RWPE1 (cell line): Measurements from ENCODE around the gene ENOX1.

Experiments used
- CTCF ChIA-PET: fragments of 350-600 bp; sonication (Branson Sonifier 250); formaldehyde crosslinking; extraction: SDS; loops from one replicate; lab custom pipeline; 2021; lab: Yijun Ruan, JAX
- POLR2A ChIA-PET: fragments of 400-600 bp; formaldehyde crosslinking; extraction: SDS; loops from one replicate; lab custom pipeline; 2020; ENCODE audit warnings: antibody characterized with exemption; ENCODE audit not compliant: low non-redundant PET; lab: Yijun Ruan, JAX
- DNase-seq: peaks from one replicate; pipeline ENCODE4 v3.0.0; 2012; ENCODE audit warnings: low spot score
- H3K27ac ChIP-seq: fragments of 450-650 bp; 2 replicates; pipeline ENCODE4 v1.5.1; 2017
- TF ChIP-seq, protein P1 (sequence below): fragments of 450-650 bp; conservative IDR thresholded peaks from 2 replicates; pipeline ENCODE4 v1.5.1; 2017; ENCODE audit warnings: low read depth, mild to moderate bottlenecking

The ENOX1 gene

DNA sequence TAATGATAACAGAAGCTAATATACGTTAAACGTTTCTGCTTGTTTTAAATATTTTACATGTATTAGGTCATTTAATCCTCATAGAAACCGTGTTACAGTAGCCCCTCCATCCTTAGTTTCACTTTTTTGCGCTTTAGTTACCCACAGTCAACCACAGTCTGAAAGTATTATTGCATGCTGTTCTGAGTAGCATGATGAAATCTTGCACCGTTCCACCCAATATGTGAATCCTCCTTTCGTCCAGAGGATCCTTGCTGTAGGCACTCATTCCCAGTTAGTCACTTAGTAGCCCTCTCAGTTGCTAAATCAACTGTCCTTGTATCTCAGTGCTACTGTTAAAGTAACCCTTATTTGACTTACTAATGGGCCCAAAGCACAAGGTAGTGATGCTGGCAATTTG lies 257.8 kb downstream of the ENOX1 start:
- CTCF ChIA-PET: no interaction called here
- POLR2A ChIA-PET: no interaction called here
- no peak overlapping the region for H3K27ac ChIP-seq
- no peak for DNase-seq
- TF ChIP-seq, protein P1, sequence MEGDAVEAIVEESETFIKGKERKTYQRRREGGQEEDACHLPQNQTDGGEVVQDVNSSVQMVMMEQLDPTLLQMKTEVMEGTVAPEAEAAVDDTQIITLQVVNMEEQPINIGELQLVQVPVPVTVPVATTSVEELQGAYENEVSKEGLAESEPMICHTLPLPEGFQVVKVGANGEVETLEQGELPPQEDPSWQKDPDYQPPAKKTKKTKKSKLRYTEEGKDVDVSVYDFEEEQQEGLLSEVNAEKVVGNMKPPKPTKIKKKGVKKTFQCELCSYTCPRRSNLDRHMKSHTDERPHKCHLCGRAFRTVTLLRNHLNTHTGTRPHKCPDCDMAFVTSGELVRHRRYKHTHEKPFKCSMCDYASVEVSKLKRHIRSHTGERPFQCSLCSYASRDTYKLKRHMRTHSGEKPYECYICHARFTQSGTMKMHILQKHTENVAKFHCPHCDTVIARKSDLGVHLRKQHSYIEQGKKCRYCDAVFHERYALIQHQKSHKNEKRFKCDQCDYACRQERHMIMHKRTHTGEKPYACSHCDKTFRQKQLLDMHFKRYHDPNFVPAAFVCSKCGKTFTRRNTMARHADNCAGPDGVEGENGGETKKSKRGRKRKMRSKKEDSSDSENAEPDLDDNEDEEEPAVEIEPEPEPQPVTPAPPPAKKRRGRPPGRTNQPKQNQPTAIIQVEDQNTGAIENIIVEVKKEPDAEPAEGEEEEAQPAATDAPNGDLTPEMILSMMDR: no peak

DNA sequence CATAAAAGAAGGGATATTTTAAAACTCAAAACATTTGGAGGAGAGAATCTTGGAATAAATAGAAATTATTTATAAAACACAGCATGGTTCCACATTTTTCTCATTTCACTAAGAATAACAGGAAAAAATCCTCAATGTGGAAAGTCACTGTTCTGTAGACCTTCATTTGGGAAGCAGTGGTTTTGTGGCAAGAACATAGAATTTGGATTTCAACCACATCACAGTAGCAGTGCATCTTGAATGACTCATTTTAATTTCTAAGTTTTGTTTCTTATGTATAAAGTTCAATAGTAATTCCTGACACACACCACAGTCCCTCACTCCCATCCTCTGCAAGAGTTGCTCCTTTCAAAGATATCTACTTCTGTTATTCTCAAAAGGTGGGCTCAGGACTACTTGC lies 264.0 kb downstream of the ENOX1 start:
- H3K27ac ChIP-seq: no peak overlapping the region
- TF ChIP-seq, protein P1: no peak
- DNase-seq: no peak
- POLR2A ChIA-PET: no interaction called here
- CTCF ChIA-PET: interaction anchor here (0.5 kb wide), 1 partner anchor 62 kb away, joined by 4 read pairs; no protein-coding TSS in a partner anchor

DNA sequence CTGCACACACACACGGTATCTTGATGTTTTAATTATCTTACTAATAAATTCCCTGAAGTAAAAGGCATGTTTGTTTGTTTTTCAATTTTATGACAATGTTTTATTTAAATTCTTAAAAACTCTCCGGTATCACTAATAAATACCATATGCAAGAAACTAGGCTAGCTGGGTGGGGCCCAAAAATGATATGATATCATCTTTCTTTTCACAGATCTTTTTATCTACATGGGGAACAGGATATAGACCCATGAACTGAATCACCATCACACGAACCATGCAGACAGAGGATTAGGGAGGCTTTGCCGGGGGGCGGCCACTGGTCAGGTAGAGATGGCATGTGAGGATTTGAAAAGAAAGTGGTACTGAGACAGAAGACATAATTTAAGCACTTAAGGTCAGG lies 266.4 kb downstream of the ENOX1 start:
- TF ChIP-seq, protein P1: no peak
- ChIA-PET POLR2A (no interaction called here), CTCF (no interaction called here)
- no peak for DNase-seq
- H3K27ac ChIP-seq: no peak overlapping the region

DNA sequence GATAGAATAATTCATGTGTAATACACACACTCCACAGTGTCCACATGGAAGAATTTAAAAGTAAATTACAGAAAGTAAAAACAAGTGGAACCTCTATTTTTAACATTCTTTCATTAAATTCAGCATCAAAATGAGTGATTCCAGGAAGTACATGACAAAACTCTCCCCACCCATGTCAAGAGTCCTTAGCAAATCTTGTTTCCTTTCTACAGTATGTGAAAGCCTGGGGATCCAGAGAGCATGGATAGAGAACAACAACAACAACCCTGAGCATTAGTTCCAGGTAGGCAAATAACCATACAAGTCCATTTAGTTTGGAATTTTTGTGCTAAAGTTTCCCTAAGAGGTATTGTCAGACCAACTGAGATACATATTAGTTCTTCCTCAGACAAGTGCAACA lies 267.9 kb downstream of the ENOX1 start:
- TF ChIP-seq, protein P1: no peak
- POLR2A ChIA-PET: no interaction called here
- H3K27ac ChIP-seq: no peak overlapping the region
- no peak for DNase-seq
- CTCF ChIA-PET: no interaction called here

DNA sequence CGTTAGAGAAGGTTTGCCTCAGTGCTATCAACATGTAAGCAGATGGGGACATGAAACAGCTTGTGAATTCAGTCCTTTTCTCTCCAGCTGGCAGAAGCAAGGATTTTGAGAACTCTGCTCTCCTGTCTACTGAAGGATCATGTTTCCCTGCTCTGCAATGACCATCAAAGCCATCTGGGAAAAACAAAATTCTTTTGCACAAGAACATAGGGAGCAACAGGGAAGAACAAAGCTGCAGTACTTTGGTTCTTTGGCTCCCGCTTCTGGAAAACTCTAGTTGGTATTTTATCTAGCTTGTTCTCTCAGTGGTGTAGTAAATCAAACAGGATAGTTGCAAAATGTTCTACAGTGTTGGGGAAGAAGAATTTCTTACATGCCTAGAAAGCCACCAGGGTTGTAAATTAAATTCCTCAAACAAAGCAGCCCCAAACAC lies 270.4 kb downstream of the ENOX1 start:
- no peak overlapping the region for H3K27ac ChIP-seq
- ChIA-PET POLR2A (no interaction called here), CTCF (no interaction called here)
- TF ChIP-seq, protein P1: no peak
- DNase-seq: no peak

DNA sequence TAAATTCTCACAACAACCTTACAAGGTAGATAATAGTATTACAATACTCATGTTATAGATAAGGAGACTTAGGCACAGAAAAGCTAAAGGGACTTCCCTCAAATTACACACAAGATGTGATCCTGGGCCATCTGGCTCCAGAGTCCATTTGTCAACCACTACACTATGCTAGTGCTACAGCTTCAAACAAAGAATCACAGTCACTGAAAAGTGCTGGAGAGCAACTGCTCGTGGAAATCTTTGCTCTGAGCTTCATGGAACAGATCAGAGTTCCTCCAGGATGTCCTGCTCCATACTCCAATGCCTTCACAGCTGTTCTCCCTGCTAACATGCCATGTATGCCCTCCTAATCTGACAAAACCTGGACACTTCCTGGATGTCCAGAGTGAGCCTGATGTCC lies 271.2 kb downstream of the ENOX1 start:
- no peak overlapping the region for H3K27ac ChIP-seq
- ChIA-PET POLR2A (no interaction called here), CTCF (interaction anchor here (0.6 kb wide), 1 partner anchor 75 kb away, joined by 3 read pairs; no protein-coding TSS in a partner anchor)
- TF ChIP-seq, protein P1: no peak
- DNase-seq: no peak
